ENCODE data around the gene MT1G. TPM values are rescaled to one million over a fixed set of nuclear protein-coding genes. Genes with fewer than 3 reads are reported as not detected.
"Not testable (repeated sequence)": the region's sequence is repeated elsewhere in the genome, so short reads cannot be mapped to it uniquely, and the experiment has no call there.

Gene MT1G
- total and polyA plus RNA-seq, 3 experiments from 2014 or later, result 41.0 to 46.8 TPM; not detected in 1

GRCh38 chr16:56677474-56677873 is 9.6 kb upstream of the MT1G start:
- POLR2A ChIA-PET, result interaction anchor here (0.6 to 0.8 kb wide), 2 partner anchors 24 to 93 kb away, joined by 3 to 4 read pairs; no protein-coding TSS in a partner anchor
- peak overlapping the region in 2 of 7 donors; percentile 40 to 75 for H3K4me3 Mint-ChIP-seq

DNA sequence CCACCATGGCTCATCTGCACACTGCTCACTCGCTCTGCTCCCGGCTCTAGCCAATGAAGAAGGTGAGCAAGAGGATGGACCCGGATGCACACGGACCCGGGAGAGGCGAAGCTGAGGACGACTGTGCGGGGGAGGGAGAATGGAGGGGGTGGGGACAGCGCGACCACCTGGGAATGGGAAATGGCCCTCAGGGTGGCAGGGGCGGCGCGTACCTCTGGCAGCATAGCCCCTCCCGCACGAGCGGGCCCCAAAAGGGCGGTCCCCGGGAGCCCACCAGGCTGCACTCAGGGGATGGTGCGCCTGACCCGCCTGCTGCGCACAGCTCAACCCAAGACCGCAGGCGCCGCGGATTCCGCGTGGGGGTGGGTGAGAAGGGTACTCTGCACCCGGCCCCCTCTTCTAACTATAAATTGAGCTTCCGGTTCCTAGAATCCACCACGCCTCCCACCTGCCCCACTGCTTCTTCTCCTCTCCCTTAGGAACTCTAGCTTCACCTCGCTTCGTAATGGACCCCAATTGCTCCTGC is 7.9 kb upstream of the MT1G start:
- H3K36me3 Mint-ChIP-seq, result peaks cover 0 to 1% (median 0%) of the 10 kb centered on the region in 3 donors
- Histone ChIP-seq H3K36me3 (ENCODE audit: insufficient read depth, low read length) (no peaks in the 10 kb centered on the region), H3K27ac (ENCODE audit: low read depth, low read length) (no peak overlapping the region), H3K4me3 (ENCODE audit: low read length) (peak overlapping the region; percentile 28), H3K9me3 (ENCODE audit: low read length) (no peaks in the 10 kb centered on the region), H3K27me3 (ENCODE audit: insufficient read depth, low read length, poor library complexity, severe bottlenecking) (peaks cover 5% of the 10 kb centered on the region), H3K4me1 (ENCODE audit: insufficient read depth, low read length) (peaks cover 3% of the 10 kb centered on the region)
- H3K27ac Mint-ChIP-seq, result peak overlapping the region in 2 of 8 donors; percentile 7 to 12
- H3K4me1 Mint-ChIP-seq, result peaks cover 10 to 14% (median 11%) of the 10 kb centered on the region in 3 donors
- no peaks in the 10 kb centered on the region for H3K9me3 Mint-ChIP-seq
- peak in 3 of 5 donors; percentile 43 to 75 (median 63) for DNase-seq
- ChIA-PET CTCF (interaction anchor here (0.9 to 3.8 kb wide), 3 partner anchors 13 to 99 kb away, joined by 3 to 21 read pairs (median 4); no protein-coding TSS in a partner anchor), POLR2A (interaction anchor here (0.6 kb wide), 1 partner anchor 737 kb away, joined by 4 read pairs; no protein-coding TSS in a partner anchor)
- peaks cover 17 to 23% of the 10 kb centered on the region in 2 donors for H3K27me3 Mint-ChIP-seq
- H3K4me3 Mint-ChIP-seq, result peak overlapping the region; percentile 38 to 87 (median 81)

More at GRCh38 chr16:56677474-56677873, 9.6 kb upstream of the MT1G start:
- H3K27ac ChIP-seq (ENCODE audit: low read depth, low read length), result no peak overlapping the region
- H3K4me1 ChIP-seq (ENCODE audit: insufficient read depth, low read length), result peaks cover 9% of the 10 kb centered on the region
- H3K9me3 ChIP-seq (ENCODE audit: low read length), result no peaks in the 10 kb centered on the region
- H3K36me3 Mint-ChIP-seq, result peaks cover 0 to 3% (median 0%) of the 10 kb centered on the region in 3 donors
- H3K27me3 Mint-ChIP-seq, result peaks cover 7 to 8% of the 10 kb centered on the region in 2 donors
- H3K9me3 Mint-ChIP-seq, result no peaks in the 10 kb centered on the region
- no peak overlapping the region for H3K4me3 ChIP-seq (ENCODE audit: low read length)
- H3K36me3 ChIP-seq (ENCODE audit: insufficient read depth, low read length), result no peaks in the 10 kb centered on the region
- DNase-seq, result no peak
- H3K4me1 Mint-ChIP-seq, result peaks cover 19 to 21% (median 19%) of the 10 kb centered on the region in 3 donors
- no peaks in the 10 kb centered on the region for H3K27me3 ChIP-seq (ENCODE audit: insufficient read depth, low read length, poor library complexity, severe bottlenecking)
- CTCF ChIA-PET, result interaction anchor here (1.2 to 3.8 kb wide), 3 partner anchors 15 to 100 kb away, joined by 3 to 21 read pairs (median 5); no protein-coding TSS in a partner anchor
- H3K27ac Mint-ChIP-seq, result no peak overlapping the region

- not testable (repeated sequence) for DNase-seq; H3K4me1 ChIP-seq (ENCODE audit: insufficient read depth, low read length); H3K27ac ChIP-seq (ENCODE audit: low read depth, low read length); H3K9me3 Mint-ChIP-seq; H3K4me3 ChIP-seq (ENCODE audit: low read length); H3K36me3 Mint-ChIP-seq; H3K36me3 ChIP-seq (ENCODE audit: insufficient read depth, low read length); H3K9me3 ChIP-seq (ENCODE audit: low read length)
- Mint-ChIP-seq H3K4me1 (peaks cover 11 to 18% (median 16%) of the 10 kb centered on the region in 3 donors), H3K4me3 (peak overlapping the region in 5 of 7 donors; percentile 29 to 69 (median 42)), H3K27me3 (peaks cover 27 to 32% of the 10 kb centered on the region in 2 donors), H3K27ac (peak overlapping the region in 1 of 8 donors; percentile 33)
- H3K27me3 ChIP-seq (ENCODE audit: insufficient read depth, low read length, poor library complexity, severe bottlenecking), result peaks cover 16% of the 10 kb centered on the region
- ChIA-PET POLR2A (interaction anchor here (0.5 kb wide), 1 partner anchor 13 kb away, joined by 3 read pairs; no protein-coding TSS in a partner anchor), CTCF (interaction anchor here (0.6 to 2.5 kb wide), 3 partner anchors 27 to 209 kb away, joined by 3 to 17 read pairs (median 4); no protein-coding TSS in a partner anchor)
Measured at GRCh38 chr16:56674570-56674969, 6.7 kb upstream of the MT1G start.

DNA sequence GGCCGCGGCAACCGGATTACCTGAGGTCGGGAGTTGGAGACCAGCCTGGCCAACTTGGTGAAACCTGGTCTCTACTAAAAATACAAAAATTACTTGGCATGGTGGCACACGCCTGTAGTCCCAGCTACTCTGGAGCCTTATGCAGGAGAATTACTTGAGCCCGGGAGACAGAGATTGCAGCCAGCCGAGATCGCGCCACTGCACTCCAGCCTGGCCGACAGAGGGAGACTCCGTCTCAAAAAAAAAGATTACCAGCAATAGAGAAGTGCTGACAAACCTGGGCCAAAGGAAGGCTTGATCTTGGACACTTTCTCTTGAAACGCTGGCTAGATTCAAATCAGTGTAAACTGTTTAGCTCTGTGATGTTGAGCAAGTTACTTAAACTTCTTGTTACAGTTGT is 6.1 kb upstream of the MT1G start:
- Mint-ChIP-seq H3K36me3 (peaks cover 0 to 1% (median 0%) of the 10 kb centered on the region in 3 donors), H3K27ac (no peak overlapping the region), H3K27me3 (peaks cover 30 to 39% of the 10 kb centered on the region in 2 donors), H3K9me3 (no peaks in the 10 kb centered on the region), H3K4me1 (peaks cover 11 to 21% (median 18%) of the 10 kb centered on the region in 3 donors), H3K4me3 (peak overlapping the region in 1 of 7 donors; percentile 69)
- POLR2A ChIA-PET, result interaction anchor here (0.5 kb wide), 1 partner anchor 12 kb away, joined by 3 read pairs; no protein-coding TSS in a partner anchor
- CTCF ChIA-PET, result interaction anchor here (1.0 to 2.5 kb wide), 3 partner anchors 9 to 208 kb away, joined by 3 to 17 read pairs (median 4); partner anchors contain the start of gene MT1X
- Histone ChIP-seq H3K9me3 (ENCODE audit: low read length) (no peaks in the 10 kb centered on the region), H3K27ac (ENCODE audit: low read depth, low read length) (no peak overlapping the region), H3K36me3 (ENCODE audit: insufficient read depth, low read length) (no peaks in the 10 kb centered on the region), H3K4me3 (ENCODE audit: low read length) (no peak overlapping the region), H3K4me1 (ENCODE audit: insufficient read depth, low read length) (peaks cover 3% of the 10 kb centered on the region), H3K27me3 (ENCODE audit: insufficient read depth, low read length, poor library complexity, severe bottlenecking) (peaks cover 22% of the 10 kb centered on the region)
- DNase-seq, result peak in 1 of 5 donors; percentile 43

DNA sequence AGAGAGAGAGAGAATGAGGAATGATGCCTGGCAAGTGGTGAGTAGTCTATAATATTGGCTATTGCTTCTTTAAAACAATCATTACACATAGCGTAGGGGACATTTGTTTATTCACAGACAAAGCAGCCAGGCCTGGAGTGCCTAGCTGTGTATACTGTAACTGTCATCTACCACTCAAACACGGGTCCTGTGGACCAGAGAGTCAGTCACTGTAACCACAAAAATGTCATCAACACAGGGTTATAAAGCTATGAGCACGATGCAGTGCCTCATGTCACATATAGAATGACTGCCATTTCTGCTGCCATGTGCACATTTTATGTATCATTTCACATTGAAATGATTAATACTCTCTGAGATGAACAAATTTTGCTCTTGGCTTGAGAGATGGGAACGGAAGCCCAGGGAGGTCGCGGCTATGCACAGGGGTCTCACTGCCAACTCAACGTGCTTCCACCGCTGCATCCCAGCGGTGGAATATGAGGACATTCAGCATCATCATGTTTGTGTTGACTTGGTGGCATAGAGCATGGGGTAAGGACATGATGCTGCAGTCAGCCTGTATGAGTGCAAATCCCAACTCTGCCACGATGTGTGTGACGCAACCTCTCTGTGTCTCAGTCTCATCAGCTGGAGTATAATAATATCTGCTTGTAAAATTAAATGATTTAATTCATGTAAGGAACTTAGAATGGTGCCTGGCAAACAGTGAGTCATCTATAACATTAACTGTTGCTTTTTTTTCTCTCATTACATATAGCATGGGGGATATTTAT is 5.1 kb upstream of the MT1G start:
- POLR2A ChIA-PET, result no interaction called here
- CTCF ChIA-PET, result interaction anchor here (1.4 to 2.5 kb wide), 3 partner anchors 10 to 29 kb away, joined by 3 to 17 read pairs (median 4); partner anchors contain the start of gene MT1X
- no peak overlapping the region for H3K4me3 ChIP-seq (ENCODE audit: low read length)
- no peaks in the 10 kb centered on the region for H3K9me3 ChIP-seq (ENCODE audit: low read length)
- peaks cover 8% of the 10 kb centered on the region for H3K4me1 ChIP-seq (ENCODE audit: insufficient read depth, low read length)
- no peak overlapping the region for H3K27ac ChIP-seq (ENCODE audit: low read depth, low read length)
- no peak for DNase-seq
- Mint-ChIP-seq H3K9me3 (no peaks in the 10 kb centered on the region), H3K36me3 (peaks cover 0 to 1% (median 0%) of the 10 kb centered on the region in 3 donors), H3K27ac (no peak overlapping the region), H3K4me1 (peaks cover 15 to 30% (median 24%) of the 10 kb centered on the region in 3 donors), H3K27me3 (peaks cover 38 to 48% of the 10 kb centered on the region in 2 donors), H3K4me3 (peak overlapping the region in 2 of 7 donors; percentile 27 to 44)
- peaks cover 32% of the 10 kb centered on the region for H3K27me3 ChIP-seq (ENCODE audit: insufficient read depth, low read length, poor library complexity, severe bottlenecking)
- H3K36me3 ChIP-seq (ENCODE audit: insufficient read depth, low read length), result no peaks in the 10 kb centered on the region

- H3K4me3 ChIP-seq (ENCODE audit: low read length); H3K9me3 Mint-ChIP-seq; H3K36me3 Mint-ChIP-seq; POLR2A ChIA-PET; H3K27ac Mint-ChIP-seq; DNase-seq; H3K9me3 ChIP-seq (ENCODE audit: low read length); H3K36me3 ChIP-seq (ENCODE audit: insufficient read depth, low read length); H3K27ac ChIP-seq (ENCODE audit: low read depth, low read length): not testable (repeated sequence)
- Histone ChIP-seq H3K27me3 (ENCODE audit: insufficient read depth, low read length, poor library complexity, severe bottlenecking) (peaks cover 40% of the 10 kb centered on the region), H3K4me1 (ENCODE audit: insufficient read depth, low read length) (peaks cover 12% of the 10 kb centered on the region)
- CTCF ChIA-PET, result interaction anchor here (1.4 to 2.5 kb wide), 2 partner anchors 26 to 29 kb away, joined by 3 to 17 read pairs; no protein-coding TSS in a partner anchor
- H3K4me3 Mint-ChIP-seq, result peak overlapping the region in 2 of 7 donors; percentile 27 to 44
- H3K27me3 Mint-ChIP-seq, result peaks cover 42 to 54% of the 10 kb centered on the region in 2 donors
- H3K4me1 Mint-ChIP-seq, result peaks cover 17 to 34% (median 24%) of the 10 kb centered on the region in 3 donors
Measured at GRCh38 chr16:56672171-56672570, 4.3 kb upstream of the MT1G start.

DNA sequence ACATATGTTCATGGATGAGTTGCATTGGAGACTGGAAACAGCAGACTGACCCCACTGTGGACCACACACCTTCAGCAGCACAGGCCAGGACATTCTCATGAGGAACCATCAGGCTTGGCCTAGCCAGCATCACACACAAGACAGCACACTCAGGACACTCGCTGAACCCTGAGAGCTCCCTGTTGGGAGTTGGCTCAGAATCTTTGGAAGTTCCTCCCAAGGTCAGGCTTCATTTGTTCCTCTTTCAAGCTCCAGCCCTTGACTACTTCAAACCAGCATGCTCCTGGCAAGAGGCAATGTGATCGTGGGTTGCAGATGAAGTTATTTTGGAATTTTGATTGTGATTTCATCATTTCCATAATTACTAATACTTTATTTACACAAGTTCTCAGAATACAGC is 3.8 kb upstream of the MT1G start:
- peaks cover 40% of the 10 kb centered on the region for H3K27me3 ChIP-seq (ENCODE audit: insufficient read depth, low read length, poor library complexity, severe bottlenecking)
- not testable (repeated sequence) for H3K27ac Mint-ChIP-seq

More for the DNA sequence above, 3.8 kb upstream of the MT1G start:
- H3K27ac ChIP-seq (ENCODE audit: low read depth, low read length); H3K9me3 Mint-ChIP-seq; DNase-seq; H3K4me3 Mint-ChIP-seq; H3K9me3 ChIP-seq (ENCODE audit: low read length); POLR2A ChIA-PET; H3K36me3 Mint-ChIP-seq; H3K36me3 ChIP-seq (ENCODE audit: insufficient read depth, low read length); H3K4me3 ChIP-seq (ENCODE audit: low read length): not testable (repeated sequence)
- peaks cover 17 to 34% (median 24%) of the 10 kb centered on the region in 3 donors for H3K4me1 Mint-ChIP-seq
- peaks cover 43 to 56% of the 10 kb centered on the region in 2 donors for H3K27me3 Mint-ChIP-seq
- CTCF ChIA-PET, result interaction anchor here (1.4 kb wide), 1 partner anchor 26 kb away, joined by 3 read pairs; no protein-coding TSS in a partner anchor
- H3K4me1 ChIP-seq (ENCODE audit: insufficient read depth, low read length), result peaks cover 12% of the 10 kb centered on the region
